HG03135 (cell line): Measurements from ENCODE around the gene SLC6A1.

ENCODE experiments used
- ATAC-seq: cut with Tn5 transposase; IDR thresholded peaks from one replicate; pipeline ENCODE4 v1.9.1; 2021; ENCODE audit warnings: mild to moderate bottlenecking, moderate library complexity; ENCODE audit not compliant: unreplicated experiment

Gene SLC6A1

GRCh38 chr3:10970306-10970960, 22.1 kb upstream of the SLC6A1 start:
- no peak for ATAC-seq

DNA sequence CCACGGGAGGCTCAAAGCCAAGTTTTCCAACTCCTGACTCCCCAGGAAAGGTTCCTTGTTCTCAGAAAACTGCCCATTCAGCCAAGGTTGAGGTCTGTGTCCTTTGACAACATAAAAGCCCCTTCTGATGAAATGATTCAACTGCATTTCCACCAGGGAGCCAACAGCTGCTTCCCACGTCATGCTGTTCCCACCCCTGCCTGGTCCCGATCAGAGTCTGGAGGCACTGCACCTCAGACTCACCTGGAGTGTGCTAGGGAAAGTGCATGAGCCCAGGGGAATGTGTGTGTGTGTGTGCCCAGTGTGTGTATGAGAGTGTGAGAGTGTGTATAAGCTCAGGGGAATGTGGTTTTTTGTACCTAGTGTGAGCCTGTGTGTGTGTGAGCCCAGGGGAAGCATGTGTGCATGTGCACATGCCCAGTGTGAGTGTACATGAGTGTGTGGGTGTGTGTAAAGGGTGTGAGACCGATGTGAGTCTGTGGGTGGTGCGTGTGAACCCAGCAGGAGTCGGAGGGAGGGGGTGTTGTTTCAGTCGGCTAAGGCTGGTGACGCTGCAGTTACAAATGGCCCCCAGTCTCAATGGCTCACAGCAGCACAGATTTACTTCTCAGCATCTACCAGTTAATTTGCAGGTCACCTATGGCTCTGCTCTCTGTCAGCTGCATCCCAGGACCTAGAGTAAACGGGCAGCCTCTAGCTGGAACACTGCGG, 20.3 kb upstream of the SLC6A1 start:
- ATAC-seq: no peak

GRCh38 chr3:10973046-10973595, 19.4 kb upstream of the SLC6A1 start:
- no peak for ATAC-seq

- no peak for ATAC-seq
Measured at GRCh38 chr3:10974131-10974530, 18.4 kb upstream of the SLC6A1 start.

- ATAC-seq: no peak
Measured at GRCh38 chr3:10974746-10975375, 17.7 kb upstream of the SLC6A1 start.

- ATAC-seq: no peak
Measured at GRCh38 chr3:10975695-10976234, 16.8 kb upstream of the SLC6A1 start.

GRCh38 chr3:10976770-10977169, 15.8 kb upstream of the SLC6A1 start:
- no peak for ATAC-seq

DNA sequence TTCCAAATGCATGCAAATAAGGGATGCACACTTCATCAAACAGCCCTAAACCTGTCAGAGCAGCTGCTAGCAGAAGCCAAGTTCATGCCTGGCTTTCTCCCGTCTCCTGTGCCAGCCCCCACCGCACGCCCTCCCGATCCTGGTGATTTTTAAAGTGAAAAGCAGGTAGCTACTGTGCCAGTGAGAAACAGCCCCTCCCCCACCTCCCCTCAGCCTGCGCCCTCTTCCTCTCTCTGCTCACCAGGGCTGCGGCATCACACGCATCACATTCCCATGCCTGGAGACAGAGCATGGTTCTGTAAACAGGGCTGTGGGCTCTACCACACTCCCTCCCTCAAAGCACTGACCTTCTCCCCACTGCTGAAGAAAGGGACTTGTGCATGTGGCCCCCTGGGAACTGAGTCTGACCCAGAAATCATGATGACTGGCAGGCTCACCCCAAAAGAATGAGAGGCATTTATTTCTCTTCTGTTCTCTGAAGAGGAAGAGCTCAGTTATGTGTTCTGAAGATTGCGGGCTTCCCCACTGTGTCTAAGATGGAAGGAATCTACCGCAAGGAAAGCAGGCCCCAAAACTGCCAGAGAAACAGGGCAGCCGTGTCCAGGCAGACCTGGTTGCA, 14.5 kb upstream of the SLC6A1 start:
- ATAC-seq: no peak

DNA sequence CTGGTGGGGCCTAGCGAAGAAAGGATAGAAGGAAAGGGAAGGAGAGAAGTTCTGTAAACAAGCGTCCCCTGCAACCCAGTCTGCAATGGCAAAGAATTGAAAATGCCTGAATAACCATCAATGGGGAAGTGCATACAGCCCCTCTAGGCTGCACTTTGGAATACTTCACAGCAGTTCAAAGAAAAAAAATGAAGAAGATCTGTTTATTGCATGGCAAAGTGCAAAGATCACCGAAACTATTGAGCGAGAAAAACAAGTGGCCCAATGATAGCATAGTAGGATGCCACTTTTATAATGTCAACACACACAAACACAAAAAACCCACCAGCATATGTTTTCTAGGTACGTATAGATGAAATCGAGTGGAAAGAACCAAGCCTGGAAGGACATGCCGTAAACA, 13.6 kb upstream of the SLC6A1 start:
- ATAC-seq: no peak

- ATAC-seq: no peak
Measured at GRCh38 chr3:10980312-10980711, 12.2 kb upstream of the SLC6A1 start.

- ATAC-seq: no peak
Measured at GRCh38 chr3:10981031-10981430, 11.5 kb upstream of the SLC6A1 start.

- no peak for ATAC-seq
Measured at GRCh38 chr3:10981961-10982360, 10.6 kb upstream of the SLC6A1 start.

DNA sequence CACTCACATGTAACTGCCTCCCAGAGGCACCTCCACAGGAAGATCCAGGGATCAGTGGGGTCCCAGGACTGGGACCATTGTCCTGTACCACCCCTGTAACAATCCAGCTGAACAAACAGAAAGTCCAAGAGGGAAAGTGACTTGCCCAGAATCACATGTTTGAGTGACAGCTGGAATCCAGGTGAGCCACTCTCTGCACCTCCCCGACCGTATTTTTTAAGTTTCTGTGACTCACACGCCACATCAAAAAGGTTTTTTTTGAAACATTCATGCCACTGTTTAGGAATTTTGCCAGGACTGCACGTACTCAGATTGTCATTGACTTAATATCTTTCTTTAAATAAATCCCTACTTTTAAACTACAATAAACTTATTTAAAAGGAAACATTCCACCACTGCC, 9.8 kb upstream of the SLC6A1 start:
- no peak for ATAC-seq

DNA sequence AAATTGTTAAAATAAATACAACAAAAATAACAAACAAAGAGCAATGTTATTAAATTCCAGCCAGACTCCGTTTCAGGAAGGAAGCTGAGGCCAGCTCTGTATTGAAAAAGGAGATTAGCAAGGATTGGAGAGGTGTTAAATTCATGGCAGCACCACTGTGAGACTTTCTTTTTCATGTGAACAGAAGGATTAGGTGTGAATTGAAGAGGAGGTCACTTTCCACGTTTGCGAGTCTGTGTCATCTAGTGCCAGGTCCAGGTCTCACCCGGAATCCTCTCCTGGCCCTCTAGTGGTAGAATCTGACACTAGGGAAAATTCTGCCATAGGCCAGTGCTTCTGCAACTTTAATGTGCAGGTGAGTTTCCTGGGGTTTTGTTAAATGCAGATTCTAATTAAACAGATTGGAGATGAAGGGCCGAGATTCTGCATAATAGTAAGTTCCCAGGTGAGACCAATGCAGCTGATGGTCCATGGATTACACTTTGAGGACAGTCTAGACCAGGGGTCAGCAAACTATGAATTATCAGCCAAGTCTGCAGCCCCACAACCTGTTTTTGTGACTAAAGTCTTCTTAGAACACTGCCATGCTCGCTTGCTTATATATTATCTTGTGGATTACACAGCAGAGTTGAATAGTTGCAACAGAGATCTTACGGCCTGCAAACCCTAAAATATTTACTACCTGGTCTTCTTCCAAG, 9.2 kb upstream of the SLC6A1 start:
- ATAC-seq: no peak

DNA sequence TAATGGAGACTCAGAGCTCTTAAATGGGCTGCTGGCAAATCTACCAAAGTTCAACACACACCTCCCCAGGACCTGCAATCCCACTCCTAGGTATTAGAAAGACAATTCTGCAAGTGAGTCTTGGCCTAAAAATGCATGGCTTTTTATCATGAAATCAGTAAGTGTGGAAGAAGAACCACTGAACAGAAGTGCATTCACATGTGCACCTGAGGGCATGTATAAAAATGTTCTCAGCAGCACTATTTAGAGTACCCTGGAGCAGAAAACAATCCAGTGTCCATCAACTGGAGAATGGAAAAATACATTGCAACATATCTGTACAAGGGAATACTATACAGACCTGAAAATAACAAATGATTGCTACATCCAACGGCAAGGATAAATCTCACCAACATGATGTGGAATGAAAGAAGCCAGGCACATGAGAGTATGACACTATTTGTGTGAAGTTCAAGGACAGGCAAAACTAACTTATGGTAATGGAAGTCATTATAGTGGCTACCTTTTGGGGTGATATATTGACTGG, 8.1 kb upstream of the SLC6A1 start:
- no peak for ATAC-seq

DNA sequence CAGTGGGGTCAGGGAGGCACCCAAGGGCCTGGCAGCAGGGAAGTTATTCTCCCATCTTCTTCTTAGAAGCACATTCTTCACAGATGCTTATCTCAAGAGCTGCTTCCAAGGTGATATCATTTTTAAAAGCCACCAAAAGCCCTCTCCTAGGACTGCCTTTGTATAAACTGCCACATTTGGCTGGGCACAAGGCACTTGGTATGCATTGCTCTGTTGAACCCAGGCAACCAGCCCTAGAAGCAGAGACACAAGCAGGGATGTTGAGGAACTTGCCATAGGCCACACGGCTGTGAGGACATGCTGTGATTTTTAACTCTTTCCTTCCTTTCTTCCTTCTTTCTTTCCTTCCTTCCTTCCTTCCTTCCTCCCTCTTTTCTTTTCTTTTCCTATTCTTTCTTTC, 7.4 kb upstream of the SLC6A1 start:
- ATAC-seq: no peak

DNA sequence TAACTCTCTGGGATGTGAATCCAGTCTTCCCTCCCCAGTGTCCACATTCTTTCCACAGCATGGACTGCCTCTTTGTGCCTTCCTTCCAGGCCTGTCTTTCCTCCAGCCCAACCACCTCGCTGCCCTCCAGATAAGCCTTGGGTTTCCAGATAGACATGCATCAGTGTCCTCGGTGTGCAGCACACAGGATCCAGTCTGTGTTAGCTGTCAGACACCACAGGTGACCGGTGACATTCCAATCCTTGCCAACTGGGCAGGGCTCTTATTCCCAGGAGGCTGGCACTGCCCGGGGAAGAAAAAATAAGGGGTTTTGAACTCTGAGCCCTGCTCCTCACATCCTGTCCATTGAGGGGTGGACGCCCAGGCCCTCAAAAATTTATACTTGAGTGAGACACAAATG, 6.0 kb upstream of the SLC6A1 start:
- no peak for ATAC-seq

DNA sequence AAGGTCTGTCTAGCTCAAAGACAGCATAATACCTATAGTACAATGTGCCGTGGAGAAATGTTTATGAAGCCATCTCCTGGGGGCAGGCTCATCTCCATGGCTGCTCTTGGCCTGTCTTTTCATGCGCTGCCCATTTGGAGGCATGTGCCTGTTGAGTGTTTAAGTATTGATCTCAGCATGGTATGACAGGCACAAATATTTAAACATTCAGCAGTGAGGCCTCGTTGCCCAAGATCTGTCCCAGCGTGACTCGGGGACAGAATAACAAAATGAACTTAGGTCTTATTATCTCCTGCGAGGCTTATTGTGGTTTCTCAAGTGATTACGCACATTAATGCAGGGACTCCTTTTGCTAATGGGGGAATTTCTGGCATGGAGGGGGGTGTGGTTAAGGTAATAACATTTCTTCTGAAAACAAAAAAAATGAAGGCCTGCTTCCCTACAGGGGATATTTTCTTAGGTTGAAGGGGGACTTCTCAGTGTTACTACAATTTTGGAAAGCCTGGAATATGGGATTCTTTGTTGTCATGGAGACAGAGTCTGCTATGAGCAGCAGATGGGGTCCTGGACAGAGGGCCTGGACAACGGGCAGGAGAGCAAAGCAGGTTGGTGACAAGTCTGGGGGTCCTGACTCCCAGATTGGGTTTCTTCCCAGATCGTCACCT, 4.4 kb upstream of the SLC6A1 start:
- no peak for ATAC-seq

GRCh38 chr3:10988991-10989484, 3.5 kb upstream of the SLC6A1 start:
- ATAC-seq: no peak
